Panc1 (cell line): ENCODE measurements around the gene NFIB. TPM values are rescaled to one million over a fixed set of nuclear protein-coding genes. Genes with fewer than 3 reads are reported as not detected.
A peak's percentile ranks its signal among the peaks of the same experiment; 100 is the strongest.

Source experiments
- ATAC-seq: fragments of 200-7000 bp; cut with Tn5 transposase; 2 replicates; pipeline ENCODE4 v1.9.1; 2020; ENCODE audit warnings: mild to moderate bottlenecking, moderate library complexity
- BruUV-seq: library from RNA; stranded (reverse); fragments of 400-500 nt; replicated peaks from 2 replicates; lab custom pipeline; 2021; lab: Mats Ljungman, UMichigan
- CTCF ChIA-PET: fragments of 300-600 bp; sonication (Branson Sonifier 250); formaldehyde crosslinking; loops from one replicate; lab custom pipeline; 2022; ENCODE audit warnings: antibody characterized with exemption; lab: Charles Lee
- POLR2A ChIA-PET: fragments of 300-600 bp; sonication (Branson Sonifier 250); formaldehyde crosslinking; loops from one replicate; lab custom pipeline; 2022; ENCODE audit warnings: antibody characterized with exemption; lab: Charles Lee
- DNase-seq: peaks from one replicate; pipeline ENCODE4 v3.0.0-alpha.2; 2010; ENCODE audit warnings: low read depth, low spot score
- H3K27ac ChIP-seq: 2 replicates; pipeline ENCODE4 v1.5.1; 2011; ENCODE audit warnings: mild to moderate bottlenecking, low read length, inconsistent platforms
- H3K27me3 ChIP-seq: fragments of 200-500 bp; sonication (Bioruptor generic); 2 replicates; pipeline ENCODE4 v1.6.0; 2014; ENCODE audit warnings: low read length, inconsistent platforms; ENCODE audit not compliant: control insufficient read depth, insufficient read depth
- H3K36me3 ChIP-seq: fragments of 200-500 bp; sonication (Bioruptor generic); 2 replicates; pipeline ENCODE4 v1.5.1; 2014; ENCODE audit warnings: inconsistent platforms, mild to moderate bottlenecking, low read length, moderate library complexity; ENCODE audit not compliant: control insufficient read depth, insufficient read depth
- H3K4me1 ChIP-seq: 2 replicates; pipeline ENCODE4 v1.5.1; 2011; ENCODE audit warnings: inconsistent platforms, mild to moderate bottlenecking, low read length, moderate library complexity; ENCODE audit not compliant: control insufficient read depth, insufficient read depth
- H3K4me3 ChIP-seq, 2 experiments: 2 replicates each; pipeline ENCODE4 v1.5.1; 2011 to 2012; ENCODE audit warnings: low read depth in 2 of 2, low read length in 2 of 2, mild to moderate bottlenecking in 2 of 2, inconsistent platforms in 1 of 2, moderate library complexity in 1 of 2
- H3K9me3 ChIP-seq: fragments of 200-500 bp; sonication (Bioruptor generic); 2 replicates; pipeline ENCODE4 v1.5.1; 2014; ENCODE audit warnings: low read depth, mild to moderate bottlenecking, inconsistent platforms, low read length, moderate library complexity; ENCODE audit not compliant: control insufficient read depth, insufficient read depth
- CTCF ChIP-seq: fragments of 450-650 bp; IDR thresholded peaks from 2 replicates; pipeline ENCODE4 v1.5.1; 2017; ENCODE audit warnings: mild to moderate bottlenecking
- POLR2AphosphoS5 ChIP-seq: IDR thresholded peaks from 2 replicates; pipeline ENCODE4 v1.6.1; 2012; ENCODE audit warnings: mild to moderate bottlenecking, low read depth, low read length, moderate library complexity
- SIN3A ChIP-seq: IDR thresholded peaks from 2 replicates; pipeline ENCODE4 v1.6.1; 2012; ENCODE audit warnings: low read depth, mild to moderate bottlenecking, low read length, moderate library complexity, borderline replicate concordance; ENCODE audit not compliant: insufficient read depth
- TCF7L2 ChIP-seq: IDR thresholded peaks from 2 replicates; pipeline ENCODE4 v1.6.1; 2011; ENCODE audit warnings: mild to moderate bottlenecking, low read depth, low read length, inconsistent platforms
- in situ Hi-C: cut with HindIII; loops from 2 replicates; pipeline ENCODE4 v1.10.0; 2016; ENCODE audit warnings: low sequenced_read_pairs, low pct_unique_long_range_greater_than_20kb
- intact Hi-C: fragments of 100-400 bp; cut with micrococcal nuclease; formaldehyde crosslinking; loops from one replicate; pipeline ENCODE4 v1.10.0; 2022; ENCODE audit not compliant: unreplicated experiment
- total RNA-seq: library from RNA; stranded (reverse); gene quantifications from one replicate; pipeline ENCODE4 v1.2.1, GENCODE V29; 2021; ENCODE audit not compliant: unreplicated experiment
- TF ChIP-seq, protein P1 (sequence below), 2 experiments: IDR thresholded peaks; 2 replicates each; pipeline ENCODE4 v1.6.1; 2011 to 2012; ENCODE audit warnings: low read depth in 2 of 2, control low read depth in 1 of 2, low read length in 1 of 2, mild to moderate bottlenecking in 1 of 2, moderate library complexity in 1 of 2; ENCODE audit not compliant: insufficient read depth in 1 of 2

The NFIB gene
- total RNA-seq, 1 experiment from 2014 or later: 26.7 TPM

DNA sequence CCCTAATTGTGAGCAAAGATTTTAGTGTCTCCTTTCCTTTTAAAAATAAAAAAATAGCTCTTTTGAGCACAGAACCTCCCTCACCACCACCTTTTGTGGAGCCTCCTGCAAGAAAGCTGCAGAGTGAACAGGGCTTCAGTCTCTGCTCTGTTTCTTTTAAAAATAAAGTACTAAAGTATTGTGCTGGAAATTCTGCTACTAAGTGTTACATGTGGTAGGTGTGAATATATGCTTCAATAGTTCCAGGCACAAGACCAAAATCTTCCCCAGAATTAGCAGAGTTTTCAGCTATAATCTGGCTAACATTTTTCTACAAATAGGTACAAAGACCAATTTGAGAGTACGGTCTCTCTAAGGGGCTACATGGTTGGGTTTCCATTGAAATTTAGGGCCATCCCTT, 40.3 kb upstream of the NFIB start:
- in situ Hi-C loops: no loop called here

GRCh38 chr9:14353222-14354056, 39.5 kb upstream of the NFIB start:
- CTCF ChIA-PET: no interaction called here
- peak; percentile 86 for ATAC-seq
- Histone ChIP-seq H3K9me3 (no peaks in the 10 kb centered on the region), H3K36me3 (no peaks in the 10 kb centered on the region), H3K27me3 (no peaks in the 10 kb centered on the region), H3K4me1 (no peaks in the 10 kb centered on the region), H3K27ac (no peak overlapping the region), H3K4me3 (no peak overlapping the region)
- intact Hi-C loops: no loop called here
- BruUV-seq: no TSS peak
- no peak for TF ChIP-seq SIN3A
- TF ChIP-seq, protein P1, sequence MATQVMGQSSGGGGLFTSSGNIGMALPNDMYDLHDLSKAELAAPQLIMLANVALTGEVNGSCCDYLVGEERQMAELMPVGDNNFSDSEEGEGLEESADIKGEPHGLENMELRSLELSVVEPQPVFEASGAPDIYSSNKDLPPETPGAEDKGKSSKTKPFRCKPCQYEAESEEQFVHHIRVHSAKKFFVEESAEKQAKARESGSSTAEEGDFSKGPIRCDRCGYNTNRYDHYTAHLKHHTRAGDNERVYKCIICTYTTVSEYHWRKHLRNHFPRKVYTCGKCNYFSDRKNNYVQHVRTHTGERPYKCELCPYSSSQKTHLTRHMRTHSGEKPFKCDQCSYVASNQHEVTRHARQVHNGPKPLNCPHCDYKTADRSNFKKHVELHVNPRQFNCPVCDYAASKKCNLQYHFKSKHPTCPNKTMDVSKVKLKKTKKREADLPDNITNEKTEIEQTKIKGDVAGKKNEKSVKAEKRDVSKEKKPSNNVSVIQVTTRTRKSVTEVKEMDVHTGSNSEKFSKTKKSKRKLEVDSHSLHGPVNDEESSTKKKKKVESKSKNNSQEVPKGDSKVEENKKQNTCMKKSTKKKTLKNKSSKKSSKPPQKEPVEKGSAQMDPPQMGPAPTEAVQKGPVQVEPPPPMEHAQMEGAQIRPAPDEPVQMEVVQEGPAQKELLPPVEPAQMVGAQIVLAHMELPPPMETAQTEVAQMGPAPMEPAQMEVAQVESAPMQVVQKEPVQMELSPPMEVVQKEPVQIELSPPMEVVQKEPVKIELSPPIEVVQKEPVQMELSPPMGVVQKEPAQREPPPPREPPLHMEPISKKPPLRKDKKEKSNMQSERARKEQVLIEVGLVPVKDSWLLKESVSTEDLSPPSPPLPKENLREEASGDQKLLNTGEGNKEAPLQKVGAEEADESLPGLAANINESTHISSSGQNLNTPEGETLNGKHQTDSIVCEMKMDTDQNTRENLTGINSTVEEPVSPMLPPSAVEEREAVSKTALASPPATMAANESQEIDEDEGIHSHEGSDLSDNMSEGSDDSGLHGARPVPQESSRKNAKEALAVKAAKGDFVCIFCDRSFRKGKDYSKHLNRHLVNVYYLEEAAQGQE (IDR thresholded peaks at IDR 0.05; ENCODE audit: insufficient read depth in 1 of 2, low read depth in 2 of 2, low read length in 1 of 2): no peak
- TF ChIP-seq POLR2AphosphoS5: no peak
- no peak for TF ChIP-seq TCF7L2
- TF ChIP-seq CTCF: peak; percentile 74
- in situ Hi-C loops: no loop called here
- POLR2A ChIA-PET: no interaction called here
- no peak for DNase-seq

More for the DNA sequence above, 40.3 kb upstream of the NFIB start:
- Histone ChIP-seq H3K9me3 (no peaks in the 10 kb centered on the region), H3K4me1 (no peaks in the 10 kb centered on the region), H3K27me3 (no peaks in the 10 kb centered on the region), H3K27ac (no peak overlapping the region), H3K4me3 (no peak overlapping the region), H3K36me3 (no peaks in the 10 kb centered on the region)
- ChIA-PET CTCF (no interaction called here), POLR2A (no interaction called here)
- DNase-seq (no peak), ATAC-seq (no peak)
- TF ChIP-seq TCF7L2 (no peak), SIN3A (no peak), POLR2AphosphoS5 (no peak)
- intact Hi-C loops: no loop called here
- BruUV-seq: no TSS peak

GRCh38 chr9:14352503-14352902, 38.6 kb upstream of the NFIB start:
- BruUV-seq: no TSS peak
- DNase-seq: no peak
- H3K4me3 ChIP-seq: no peak overlapping the region
- TF ChIP-seq, protein P1 (IDR thresholded peaks at IDR 0.05; ENCODE audit: insufficient read depth in 1 of 2, low read depth in 2 of 2, low read length in 1 of 2): no peak
- TF ChIP-seq TCF7L2 (no peak), POLR2AphosphoS5 (no peak)
- in situ Hi-C loops (no loop called here), intact Hi-C loops (no loop called here)
- ChIA-PET CTCF (interaction anchor here (0.5 kb wide), 1 partner anchor 26 kb away, joined by 7 read pairs; no protein-coding TSS in a partner anchor), POLR2A (no interaction called here)
- no peaks in the 10 kb centered on the region for H3K36me3 ChIP-seq
- H3K27ac ChIP-seq: no peak overlapping the region
- H3K27me3 ChIP-seq: no peaks in the 10 kb centered on the region
- ATAC-seq: no peak
- H3K4me1 ChIP-seq: no peaks in the 10 kb centered on the region
- no peaks in the 10 kb centered on the region for H3K9me3 ChIP-seq
